ENCODE data around the gene FSTL3.

The FSTL3 gene

DNA sequence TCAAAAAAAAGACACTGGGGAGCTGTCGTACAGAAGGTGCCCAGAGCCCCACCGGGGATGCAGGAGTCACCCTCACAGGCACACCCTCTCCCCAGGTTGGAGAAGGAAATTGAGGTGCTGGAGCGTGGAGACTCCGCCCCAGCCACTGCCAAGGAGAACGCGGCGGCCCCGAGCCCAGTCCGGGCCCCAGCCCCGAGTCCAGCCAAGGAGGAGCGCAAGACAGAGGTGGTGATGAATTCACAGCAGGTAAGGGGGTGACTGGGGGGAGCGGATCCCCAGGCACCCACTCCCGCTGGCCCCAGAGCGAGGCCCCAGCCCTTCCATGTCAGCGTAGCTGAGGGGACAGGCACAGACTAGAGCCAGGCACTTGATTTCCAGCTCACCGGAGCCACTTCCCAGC lies 54.8 kb downstream of the FSTL3 start:
- no peak for TF ChIP-seq POLR2A (IDR thresholded peaks at IDR 0.05; ENCODE audit: low read depth, low read length)
- no peak for DNase-seq (ENCODE audit: insufficient read length, low spot score)
- FAIRE-seq: no peak

DNA sequence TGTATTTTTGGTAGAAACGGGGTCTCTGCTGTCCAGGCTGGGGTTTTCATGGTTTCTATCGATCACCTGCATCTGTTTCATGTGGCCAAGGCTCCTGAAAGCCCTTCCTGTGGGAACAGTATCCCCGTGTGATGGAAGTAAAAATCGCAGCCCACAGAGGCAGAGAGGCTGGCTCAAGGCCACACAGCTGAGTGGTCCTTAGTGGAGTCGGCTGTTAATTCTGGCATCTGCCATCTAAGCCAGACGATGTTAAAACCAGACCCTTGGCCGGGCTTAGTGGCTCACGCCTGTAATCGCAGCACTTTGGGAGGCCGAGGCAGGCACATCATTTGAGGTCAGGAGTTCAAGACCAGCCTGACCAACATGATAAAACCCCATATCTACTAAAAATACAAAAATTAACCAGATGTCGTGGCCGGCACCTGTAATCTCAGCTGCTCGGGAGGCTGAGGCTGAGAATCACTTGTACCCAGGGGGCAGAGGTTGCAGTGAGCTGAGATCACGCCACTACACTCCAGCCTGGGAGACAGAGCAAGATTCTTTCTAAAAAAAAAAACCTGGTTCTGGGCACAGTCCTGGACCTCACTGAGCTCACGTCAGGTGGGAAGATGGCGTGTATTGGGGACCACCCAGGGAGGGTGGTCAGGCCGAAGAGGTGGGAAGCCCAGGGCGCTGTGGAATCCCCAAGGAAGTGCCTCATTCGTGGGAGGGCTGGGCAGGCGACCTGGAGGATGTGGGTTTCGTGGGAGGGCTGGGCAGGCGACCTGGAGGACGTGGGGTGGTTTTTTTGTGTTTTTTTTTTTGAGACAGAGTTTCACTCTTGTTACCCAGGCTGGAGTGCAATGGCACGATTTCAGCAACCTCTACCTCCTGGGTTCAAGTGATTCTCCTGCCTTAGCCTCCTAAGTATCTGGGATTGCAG lies 56.2 kb downstream of the FSTL3 start:
- no peak for DNase-seq (ENCODE audit: insufficient read length, low spot score)
- no peak for TF ChIP-seq POLR2A (IDR thresholded peaks at IDR 0.05; ENCODE audit: low read depth, low read length)
- FAIRE-seq: no peak

All from H54 (cell line).